HepG2 (cell line): ENCODE results near the gene SAMD10. TPM values are rescaled to one million over a fixed set of nuclear protein-coding genes. Genes with fewer than 3 reads are reported as not detected.
A peak's percentile ranks its signal among the peaks of the same experiment; 100 is the strongest.

ENCODE experiments used
- CCDC6 ChIP-seq: sonication (generic); formaldehyde crosslinking; IDR thresholded peaks from 2 replicates; pipeline ENCODE4 v1.8.1; 2022; ENCODE audit warnings: mild to moderate bottlenecking, missing genetic modification reagents, moderate library complexity
- RAD21 ChIP-seq: fragments of 450-650 bp; formaldehyde crosslinking; IDR thresholded peaks from 2 replicates; pipeline ENCODE4 v1.5.0; 2020; ENCODE audit warnings: mild to moderate bottlenecking
- RARA ChIP-seq: IDR thresholded peaks from 2 replicates; pipeline ENCODE4 v1.6.1; 2016; ENCODE audit warnings: missing genetic modification reagents, missing compliant biosample characterization
- ZNF180 ChIP-seq: sonication (generic); formaldehyde crosslinking; IDR thresholded peaks from 2 replicates; pipeline ENCODE4 v1.4.0; 2020; ENCODE audit warnings: low read depth, missing genetic modification reagents, borderline replicate concordance
- ZNF432 ChIP-seq: sonication (generic); formaldehyde crosslinking; IDR thresholded peaks from 2 replicates; pipeline ENCODE4 v1.5.0; 2020; ENCODE audit warnings: missing genetic modification reagents, mild to moderate bottlenecking, borderline replicate concordance
- ZNF510 ChIP-seq: sonication (generic); formaldehyde crosslinking; IDR thresholded peaks from 2 replicates; pipeline ENCODE4 v1.4.0; 2020; ENCODE audit warnings: low read depth, mild to moderate bottlenecking, missing genetic modification reagents
- ZNF552 ChIP-seq: sonication (generic); formaldehyde crosslinking; IDR thresholded peaks from 2 replicates; pipeline ENCODE4 v1.9.0; 2022; ENCODE audit warnings: missing genetic modification reagents, mild to moderate bottlenecking, borderline replicate concordance
- ZNF777 ChIP-seq: sonication (generic); formaldehyde crosslinking; IDR thresholded peaks from 2 replicates; pipeline ENCODE4 v1.4.0; 2020; ENCODE audit warnings: missing genetic modification reagents
- polyA plus RNA-seq, 8 experiments: library from polyadenylated mRNA; depleted of rRNA in 3 of 8; stranded (reverse) in 7 of 8; unstranded in 1 of 8; fragments of >200 nt; fragmentation: Illumina TruSeq in 4 of 8; extraction: Trizol in 4 of 8; gene quantifications; 2 replicates each; pipeline versions ENCODE4 v1.2.1 to v1.2.3, GENCODE V29; 2011 to 2016; ENCODE audit warnings: low read depth in 4 of 8, missing spikeins in 1 of 8, mixed read lengths in 1 of 8; ENCODE audit not compliant: insufficient read depth in 1 of 8
- total RNA-seq, 5 experiments: library from RNA; depleted of rRNA; stranded (reverse); fragments of >200 nt; fragmentation: Illumina TruSeq; extraction: Trizol; gene quantifications; 2 replicates each; pipeline ENCODE4 v1.2.3, GENCODE V29; 2016; ENCODE audit warnings: low read depth in 1 of 5
- TF ChIP-seq, protein P1 (sequence below): sonication (generic); formaldehyde crosslinking; IDR thresholded peaks from 2 replicates; pipeline ENCODE4 v1.4.0; 2020; ENCODE audit warnings: missing genetic modification reagents, borderline replicate concordance
- TF ChIP-seq, protein P2 (sequence below), 2 experiments: sonication (generic) in 1 of 2; formaldehyde crosslinking in 1 of 2; IDR thresholded peaks; 2 replicates each; pipeline versions ENCODE4 v1.4.0 to v1.6.1; 2018 to 2020; ENCODE audit warnings: missing genetic modification reagents in 2 of 2, borderline replicate concordance in 1 of 2, low read depth in 1 of 2, mild to moderate bottlenecking in 1 of 2, missing biosample characterization in 1 of 2
- TF ChIP-seq, protein P3 (sequence below): sonication (generic); formaldehyde crosslinking; conservative IDR thresholded peaks from 2 replicates; pipeline ENCODE4 v1.8.0; 2022; ENCODE audit warnings: low read depth, missing genetic modification reagents
- TF ChIP-seq, protein P4 (sequence below): sonication (generic); formaldehyde crosslinking; IDR thresholded peaks from 2 replicates; pipeline ENCODE4 v1.5.0; 2020; ENCODE audit warnings: mild to moderate bottlenecking, low read depth, missing genetic modification reagents, borderline replicate concordance

SAMD10 gene
- total and polyA plus RNA-seq, 2 of the 13 experiments (the other 11 are each of a cell fraction or from before 2014, with no cell fraction given): 6.1 to 11.0 TPM

DNA sequence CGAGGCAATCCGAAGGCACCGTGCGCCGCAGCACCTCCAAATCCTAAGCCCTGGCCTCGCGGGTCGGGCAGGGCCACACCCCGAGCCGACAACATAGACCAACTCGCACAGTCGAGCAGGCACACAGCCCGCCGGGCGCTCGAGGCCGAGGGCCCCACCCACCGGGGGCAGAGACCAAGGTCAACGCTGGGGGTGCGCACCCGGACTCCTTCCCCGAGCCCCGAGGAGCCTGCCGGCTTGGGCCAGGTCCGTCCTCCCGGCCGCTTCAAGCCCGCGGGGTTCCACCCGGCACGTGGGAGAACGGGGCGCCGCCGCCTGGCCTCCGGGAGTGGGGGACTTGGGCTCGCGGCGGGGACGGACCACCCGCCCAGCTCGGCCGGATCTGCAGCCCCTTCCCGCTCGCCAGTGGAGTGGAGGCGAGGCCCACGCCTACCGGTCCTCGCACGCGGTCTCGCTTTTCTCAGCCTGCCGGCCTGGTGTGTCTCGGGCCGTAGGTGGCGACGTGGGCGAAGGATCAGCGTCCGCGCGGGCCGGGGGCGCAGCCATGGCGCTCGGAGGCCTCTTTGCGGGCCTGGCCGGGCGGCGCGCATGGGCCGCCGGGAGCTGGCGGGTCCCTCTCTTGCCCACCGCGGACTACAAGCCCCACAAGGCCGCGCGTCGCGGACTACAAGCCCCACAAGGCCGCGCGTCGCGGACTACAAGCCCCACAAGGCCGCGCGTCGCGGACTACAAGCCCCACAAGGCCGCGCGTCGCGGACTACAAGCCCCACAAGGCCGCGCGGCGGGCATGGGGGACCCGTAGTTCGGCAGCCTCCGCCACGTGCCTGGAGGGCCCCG is 23.4 kb downstream of the SAMD10 start, which contains the start of gene UCKL1 (continued):
- TF ChIP-seq, protein P1, sequence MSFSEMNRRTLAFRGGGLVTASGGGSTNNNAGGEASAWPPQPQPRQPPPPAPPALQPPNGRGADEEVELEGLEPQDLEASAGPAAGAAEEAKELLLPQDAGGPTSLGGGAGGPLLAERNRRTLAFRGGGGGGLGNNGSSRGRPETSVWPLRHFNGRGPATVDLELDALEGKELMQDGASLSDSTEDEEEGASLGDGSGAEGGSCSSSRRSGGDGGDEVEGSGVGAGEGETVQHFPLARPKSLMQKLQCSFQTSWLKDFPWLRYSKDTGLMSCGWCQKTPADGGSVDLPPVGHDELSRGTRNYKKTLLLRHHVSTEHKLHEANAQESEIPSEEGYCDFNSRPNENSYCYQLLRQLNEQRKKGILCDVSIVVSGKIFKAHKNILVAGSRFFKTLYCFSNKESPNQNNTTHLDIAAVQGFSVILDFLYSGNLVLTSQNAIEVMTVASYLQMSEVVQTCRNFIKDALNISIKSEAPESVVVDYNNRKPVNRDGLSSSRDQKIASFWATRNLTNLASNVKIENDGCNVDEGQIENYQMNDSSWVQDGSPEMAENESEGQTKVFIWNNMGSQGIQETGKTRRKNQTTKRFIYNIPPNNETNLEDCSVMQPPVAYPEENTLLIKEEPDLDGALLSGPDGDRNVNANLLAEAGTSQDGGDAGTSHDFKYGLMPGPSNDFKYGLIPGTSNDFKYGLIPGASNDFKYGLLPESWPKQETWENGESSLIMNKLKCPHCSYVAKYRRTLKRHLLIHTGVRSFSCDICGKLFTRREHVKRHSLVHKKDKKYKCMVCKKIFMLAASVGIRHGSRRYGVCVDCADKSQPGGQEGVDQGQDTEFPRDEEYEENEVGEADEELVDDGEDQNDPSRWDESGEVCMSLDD: peak; percentile 98
- TF ChIP-seq ZNF777: peak; percentile 88
- TF ChIP-seq ZNF510 (CRISPR knock-in tag): no peak; the same call in none of the 2 replicates
- TF ChIP-seq, protein P2, sequence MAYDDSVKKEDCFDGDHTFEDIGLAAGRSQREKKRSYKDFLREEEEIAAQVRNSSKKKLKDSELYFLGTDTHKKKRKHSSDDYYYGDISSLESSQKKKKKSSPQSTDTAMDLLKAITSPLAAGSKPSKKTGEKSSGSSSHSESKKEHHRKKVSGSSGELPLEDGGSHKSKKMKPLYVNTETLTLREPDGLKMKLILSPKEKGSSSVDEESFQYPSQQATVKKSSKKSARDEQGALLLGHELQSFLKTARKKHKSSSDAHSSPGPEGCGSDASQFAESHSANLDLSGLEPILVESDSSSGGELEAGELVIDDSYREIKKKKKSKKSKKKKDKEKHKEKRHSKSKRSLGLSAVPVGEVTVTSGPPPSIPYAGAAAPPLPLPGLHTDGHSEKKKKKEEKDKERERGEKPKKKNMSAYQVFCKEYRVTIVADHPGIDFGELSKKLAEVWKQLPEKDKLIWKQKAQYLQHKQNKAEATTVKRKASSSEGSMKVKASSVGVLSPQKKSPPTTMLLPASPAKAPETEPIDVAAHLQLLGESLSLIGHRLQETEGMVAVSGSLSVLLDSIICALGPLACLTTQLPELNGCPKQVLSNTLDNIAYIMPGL (CRISPR knock-in tag; IDR thresholded peaks at IDR 0.05; ENCODE audit: borderline replicate concordance in 1 of 2, low read depth in 1 of 2): peak; percentile 98 to 100
- peak; percentile 95 for TF ChIP-seq ZNF552 (CRISPR knock-in tag)
- peak; percentile 71; the same call in 1 of the 2 replicates for TF ChIP-seq ZNF432 (CRISPR knock-in tag)
- TF ChIP-seq CCDC6: peak; percentile 97
- TF ChIP-seq, protein P3, sequence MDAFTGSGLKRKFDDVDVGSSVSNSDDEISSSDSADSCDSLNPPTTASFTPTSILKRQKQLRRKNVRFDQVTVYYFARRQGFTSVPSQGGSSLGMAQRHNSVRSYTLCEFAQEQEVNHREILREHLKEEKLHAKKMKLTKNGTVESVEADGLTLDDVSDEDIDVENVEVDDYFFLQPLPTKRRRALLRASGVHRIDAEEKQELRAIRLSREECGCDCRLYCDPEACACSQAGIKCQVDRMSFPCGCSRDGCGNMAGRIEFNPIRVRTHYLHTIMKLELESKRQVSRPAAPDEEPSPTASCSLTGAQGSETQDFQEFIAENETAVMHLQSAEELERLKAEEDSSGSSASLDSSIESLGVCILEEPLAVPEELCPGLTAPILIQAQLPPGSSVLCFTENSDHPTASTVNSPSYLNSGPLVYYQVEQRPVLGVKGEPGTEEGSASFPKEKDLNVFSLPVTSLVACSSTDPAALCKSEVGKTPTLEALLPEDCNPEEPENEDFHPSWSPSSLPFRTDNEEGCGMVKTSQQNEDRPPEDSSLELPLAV (CRISPR knock-in tag): peak; percentile 53; the same call in 1 of the 2 replicates
- peak; percentile 94 for TF ChIP-seq ZNF180 (CRISPR knock-in tag)
- peak; percentile 72 for TF ChIP-seq RARA
- peak; percentile 77 for TF ChIP-seq RAD21 (CRISPR knock-in tag)
- TF ChIP-seq, protein P4, sequence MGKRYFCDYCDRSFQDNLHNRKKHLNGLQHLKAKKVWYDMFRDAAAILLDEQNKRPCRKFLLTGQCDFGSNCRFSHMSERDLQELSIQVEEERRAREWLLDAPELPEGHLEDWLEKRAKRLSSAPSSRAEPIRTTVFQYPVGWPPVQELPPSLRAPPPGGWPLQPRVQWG (CRISPR knock-in tag): no peak
